ENCODE data around the gene PLCH1. TPM values are rescaled to one million over a fixed set of nuclear protein-coding genes. Genes with fewer than 3 reads are reported as not detected.
A peak's percentile ranks its signal among the peaks of the same experiment; 100 is the strongest.

Gene PLCH1
- total RNA-seq, 1 experiment from 2014 or later, result 3.1 TPM

GRCh38 chr3:155367506-155367905 lies 377.4 kb downstream of the PLCH1 start:
- POLR2A ChIA-PET (ENCODE audit: low non-redundant PET), result no interaction called here
- BruUV-seq (replicated peaks), result no TSS peak
- Histone ChIP-seq H3K9me3 (ENCODE audit: low read depth, low read length, poor library complexity, severe bottlenecking) (peaks cover 12% of the 10 kb centered on the region), H3K4me3 (ENCODE audit: low read depth, low read length, poor library complexity, severe bottlenecking) (no peak overlapping the region), H3K36me3 (ENCODE audit: insufficient read depth, low read length, poor library complexity, severe bottlenecking) (no peaks in the 10 kb centered on the region), H3K27me3 (replicated peaks; ENCODE audit: insufficient read depth, low read depth, low read length, poor library complexity) (no peaks in the 10 kb centered on the region), H3K4me1 (ENCODE audit: insufficient read depth, low read length, poor library complexity, severe bottlenecking) (peaks cover 25% of the 10 kb centered on the region), H3K27ac (ENCODE audit: low read depth, low read length, poor library complexity, severe bottlenecking) (no peak overlapping the region)
- no peak for DNase-seq (ENCODE audit: low spot score)
- intact Hi-C loops (cut with micrococcal nuclease; ENCODE audit: unreplicated experiment), result no loop called here
- CTCF ChIA-PET, result no interaction called here
- TF ChIP-seq EZH2 (IDR thresholded peaks at IDR 0.05; ENCODE audit: borderline replicate concordance, low read depth, low read length, poor library complexity, severe bottlenecking), result no peak
- TF ChIP-seq CTCF (conservative IDR thresholded peaks at IDR 0.05; ENCODE audit: low read depth, low read length), result no peak

GRCh38 chr3:155365178-155365783 lies 379.6 kb downstream of the PLCH1 start:
- H3K27me3 ChIP-seq (replicated peaks; ENCODE audit: insufficient read depth, low read depth, low read length, poor library complexity), result no peaks in the 10 kb centered on the region
- ChIA-PET CTCF (no interaction called here), POLR2A (ENCODE audit: low non-redundant PET) (no interaction called here)
- peaks cover 25% of the 10 kb centered on the region for H3K4me1 ChIP-seq (ENCODE audit: insufficient read depth, low read length, poor library complexity, severe bottlenecking)
- no peaks in the 10 kb centered on the region for H3K36me3 ChIP-seq (ENCODE audit: insufficient read depth, low read length, poor library complexity, severe bottlenecking)
- H3K4me3 ChIP-seq (ENCODE audit: low read depth, low read length, poor library complexity, severe bottlenecking), result no peak overlapping the region
- no TSS peak for BruUV-seq (replicated peaks)
- no peak overlapping the region for H3K27ac ChIP-seq (ENCODE audit: low read depth, low read length, poor library complexity, severe bottlenecking)
- intact Hi-C loops (cut with micrococcal nuclease; ENCODE audit: unreplicated experiment), result no loop called here
- peaks cover 12% of the 10 kb centered on the region for H3K9me3 ChIP-seq (ENCODE audit: low read depth, low read length, poor library complexity, severe bottlenecking)
- no peak for DNase-seq (ENCODE audit: low spot score)
- TF ChIP-seq CTCF (conservative IDR thresholded peaks at IDR 0.05; ENCODE audit: low read depth, low read length), result no peak
- TF ChIP-seq EZH2 (IDR thresholded peaks at IDR 0.05; ENCODE audit: borderline replicate concordance, low read depth, low read length, poor library complexity, severe bottlenecking), result no peak

DNA sequence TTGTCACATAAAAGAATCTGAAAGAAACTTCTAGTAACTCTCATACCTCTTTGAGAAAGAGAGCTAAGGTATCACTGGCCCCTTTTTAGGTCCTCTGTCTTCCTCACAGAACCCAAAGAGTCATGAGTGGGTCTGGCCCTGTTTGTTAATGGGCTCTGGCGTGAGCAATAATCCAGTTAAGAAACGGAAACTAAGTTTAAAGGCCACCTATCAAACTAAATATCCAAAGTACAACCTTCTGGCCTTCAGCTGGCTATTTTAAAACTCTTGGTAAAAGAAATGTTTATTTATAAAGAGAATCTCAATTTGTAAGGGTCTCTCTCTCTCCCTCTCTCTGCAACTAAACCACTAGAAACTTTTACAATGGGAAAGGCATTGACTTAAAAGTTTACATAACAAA lies 380.4 kb downstream of the PLCH1 start:
- ChIA-PET POLR2A (ENCODE audit: low non-redundant PET) (no interaction called here), CTCF (interaction anchor here (0.8 kb wide), 1 partner anchor 338 kb away, joined by 4 read pairs; no protein-coding TSS in a partner anchor)
- H3K4me3 ChIP-seq (ENCODE audit: low read depth, low read length, poor library complexity, severe bottlenecking), result no peak overlapping the region
- DNase-seq (ENCODE audit: low spot score), result no peak
- peaks cover 25% of the 10 kb centered on the region for H3K4me1 ChIP-seq (ENCODE audit: insufficient read depth, low read length, poor library complexity, severe bottlenecking)
- intact Hi-C loops (cut with micrococcal nuclease; ENCODE audit: unreplicated experiment), result loop anchor here (5.0 kb wide), 1 partner anchor 233 kb away; no protein-coding TSS in a partner anchor
- H3K27ac ChIP-seq (ENCODE audit: low read depth, low read length, poor library complexity, severe bottlenecking), result peak overlapping the region; percentile 86
- no TSS peak for BruUV-seq (replicated peaks)
- no peak for TF ChIP-seq EZH2 (IDR thresholded peaks at IDR 0.05; ENCODE audit: borderline replicate concordance, low read depth, low read length, poor library complexity, severe bottlenecking)
- TF ChIP-seq CTCF (conservative IDR thresholded peaks at IDR 0.05; ENCODE audit: low read depth, low read length), result no peak
- H3K36me3 ChIP-seq (ENCODE audit: insufficient read depth, low read length, poor library complexity, severe bottlenecking), result no peaks in the 10 kb centered on the region
- no peaks in the 10 kb centered on the region for H3K27me3 ChIP-seq (replicated peaks; ENCODE audit: insufficient read depth, low read depth, low read length, poor library complexity)
- H3K9me3 ChIP-seq (ENCODE audit: low read depth, low read length, poor library complexity, severe bottlenecking), result peaks cover 12% of the 10 kb centered on the region

Measured in A673 (cell line).